ENCODE data around the gene COL6A3. TPM values are rescaled to one million over a fixed set of nuclear protein-coding genes. Genes with fewer than 3 reads are reported as not detected.

Gene COL6A3
- total and polyA plus RNA-seq, 9 of the 15 experiments (the other 6 are each of a cell fraction or from before 2014, with no cell fraction given), result 0.07 to 4.1 (median 1.5) TPM

- TF ChIP-seq, protein P1, sequence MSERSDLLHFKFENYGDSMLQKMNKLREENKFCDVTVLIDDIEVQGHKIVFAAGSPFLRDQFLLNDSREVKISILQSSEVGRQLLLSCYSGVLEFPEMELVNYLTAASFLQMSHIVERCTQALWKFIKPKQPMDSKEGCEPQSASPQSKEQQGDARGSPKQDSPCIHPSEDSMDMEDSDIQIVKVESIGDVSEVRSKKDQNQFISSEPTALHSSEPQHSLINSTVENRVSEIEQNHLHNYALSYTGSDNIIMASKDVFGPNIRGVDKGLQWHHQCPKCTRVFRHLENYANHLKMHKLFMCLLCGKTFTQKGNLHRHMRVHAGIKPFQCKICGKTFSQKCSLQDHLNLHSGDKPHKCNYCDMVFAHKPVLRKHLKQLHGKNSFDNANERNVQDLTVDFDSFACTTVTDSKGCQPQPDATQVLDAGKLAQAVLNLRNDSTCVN (CRISPR knock-in tag; IDR thresholded peaks at IDR 0.05), result no peak
- TF ChIP-seq HIVEP1 (CRISPR knock-in tag; IDR thresholded peaks at IDR 0.05), result no peak
- no peak for TF ChIP-seq E2F4 (CRISPR knock-in tag; IDR thresholded peaks at IDR 0.05; ENCODE audit: low read depth)
These were observed 2.1 kb downstream of the COL6A3 start (continued) for GRCh38 chr2:237411683-237412423.

GRCh38 chr2:237411092-237411601 lies 2.8 kb downstream of the COL6A3 start:
- Histone ChIP-seq H3K4me3 (no peak overlapping the region), H4K20me1 (replicated peaks; ENCODE audit: control insufficient read depth, insufficient read depth, low read length) (no peaks in the 10 kb centered on the region), H3K9me1 (ENCODE audit: control insufficient read depth, insufficient read depth, low read length) (no peaks in the 10 kb centered on the region), H3K9ac (ENCODE audit: insufficient read depth in 1 of 2, low read depth in 2 of 2, low read length in 2 of 2) (no peak overlapping the region), H3K27ac (ENCODE audit: extremely low read depth, low read depth, low read length) (no peak overlapping the region), H2AFZ (ENCODE audit: low read depth, low read length) (no peak overlapping the region), H3K36me3 (ENCODE audit: control insufficient read depth, insufficient read depth, low read length) (no peaks in the 10 kb centered on the region), H3K27me3 (ENCODE audit: control insufficient read depth in 2 of 2, insufficient read depth in 2 of 2, low read length in 2 of 2) (peaks cover 0 to 29% of the 10 kb centered on the region in 2 experiments; a peak in 3 of 5 replicates), H3K4me2 (ENCODE audit: insufficient read depth, low read length) (no peak overlapping the region), H3K9me3 (replicated peaks; ENCODE audit: control insufficient read depth, insufficient read depth, low read depth, low read length) (no peaks in the 10 kb centered on the region), H3K79me2 (ENCODE audit: control insufficient read depth, insufficient read depth, low read length) (no peaks in the 10 kb centered on the region), H3K4me1 (replicated peaks in 1 of 2; ENCODE audit: control insufficient read depth in 2 of 2, insufficient read depth in 2 of 2, low read length in 2 of 2) (no peaks in the 10 kb centered on the region)
- in situ Hi-C loops (cut with MboI) (no loop called here), intact Hi-C loops (cut with micrococcal nuclease) (no loop called here)
- POLR2A ChIA-PET, result interaction anchor here (1.1 kb wide), 1 partner anchor 27 kb away, joined by 3 read pairs; no protein-coding TSS in a partner anchor
- WGBS (ENCODE audit: insufficient coverage, low coverage, missing lambda C conversion rate), result 9% methylated on average over 11 of the region's 12 CpGs
- CTCF ChIA-PET (ENCODE audit: low intra/inter-chr PET ratio), result no interaction called here
- DNase-seq (ENCODE audit: extremely low read depth in 1 of 4, low spot score in 3 of 4) (no peak), ATAC-seq (no peak), FAIRE-seq (no peak)
- no TSS peak for BruUV-seq (replicated peaks)
- no peak for TF ChIP-seq IRF2 (CRISPR knock-in tag; IDR thresholded peaks at IDR 0.05)
- no peak for TF ChIP-seq PYGO2 (tag; IDR thresholded peaks at IDR 0.05)
- TF ChIP-seq DIDO1 (tag; IDR thresholded peaks at IDR 0.05; ENCODE audit: low read depth), result no peak
- TF ChIP-seq MNT (conservative IDR thresholded peaks at IDR 0.05), result no peak
- no peak for TF ChIP-seq ZBTB12 (CRISPR knock-in tag; IDR thresholded peaks at IDR 0.05)
- TF ChIP-seq NCOA4 (IDR thresholded peaks at IDR 0.05; ENCODE audit: partially characterized antibody), result no peak
- TF ChIP-seq ZNF75A (CRISPR knock-in tag; IDR thresholded peaks at IDR 0.05), result no peak
- no peak for TF ChIP-seq MLLT1 (IDR thresholded peaks at IDR 0.05)

Data from K562 (cell line).